Measurements from ENCODE around the gene KCNIP1. TPM values are rescaled to one million over a fixed set of nuclear protein-coding genes. Genes with fewer than 3 reads are reported as not detected.

The KCNIP1 gene
- total RNA-seq, 1 donor from 2014 or later: not detected

DNA sequence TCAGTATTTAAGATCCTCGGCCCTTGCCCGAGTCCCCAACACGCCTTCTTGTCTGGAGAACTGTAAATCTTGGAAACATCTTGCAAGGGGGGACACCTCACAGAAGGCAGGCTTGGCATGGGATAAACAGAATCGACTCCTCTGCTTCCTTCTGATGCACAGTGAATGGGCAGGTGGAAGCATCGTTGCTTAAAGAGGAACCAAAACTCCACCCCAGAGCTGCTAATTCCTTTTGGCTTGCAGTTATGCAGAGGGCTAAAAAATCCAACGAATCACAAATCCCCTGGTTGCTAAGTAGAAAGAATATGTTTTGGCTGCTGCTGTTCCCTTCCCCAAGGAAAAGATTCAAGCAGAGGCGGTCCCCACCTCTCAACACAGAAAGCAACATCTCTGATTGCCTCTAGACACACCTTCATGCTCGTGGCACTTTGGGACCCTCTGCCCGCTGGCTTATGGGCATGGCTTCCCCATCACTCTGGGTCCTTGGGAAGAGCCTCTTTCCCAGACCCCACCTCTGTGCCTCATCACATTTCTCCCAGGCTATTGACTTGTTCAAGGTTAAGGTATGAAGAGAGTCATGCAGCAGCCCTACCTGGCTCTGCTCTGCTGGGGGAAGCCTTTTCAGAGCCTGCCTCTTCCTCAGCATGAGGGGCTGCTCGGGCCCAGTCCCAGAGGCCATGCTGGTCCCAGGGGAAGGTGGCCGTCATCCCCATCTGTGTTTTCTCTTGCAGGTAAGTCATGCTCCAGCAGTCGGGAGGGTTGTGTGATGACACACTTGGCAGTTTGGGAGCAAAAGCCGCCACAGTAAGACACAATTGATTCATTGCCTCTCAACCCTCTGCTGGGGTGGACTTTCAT lies 137.1 kb downstream of the KCNIP1 start:
- peak; percentile 65 for DNase-seq (ENCODE audit: low spot score)

DNA sequence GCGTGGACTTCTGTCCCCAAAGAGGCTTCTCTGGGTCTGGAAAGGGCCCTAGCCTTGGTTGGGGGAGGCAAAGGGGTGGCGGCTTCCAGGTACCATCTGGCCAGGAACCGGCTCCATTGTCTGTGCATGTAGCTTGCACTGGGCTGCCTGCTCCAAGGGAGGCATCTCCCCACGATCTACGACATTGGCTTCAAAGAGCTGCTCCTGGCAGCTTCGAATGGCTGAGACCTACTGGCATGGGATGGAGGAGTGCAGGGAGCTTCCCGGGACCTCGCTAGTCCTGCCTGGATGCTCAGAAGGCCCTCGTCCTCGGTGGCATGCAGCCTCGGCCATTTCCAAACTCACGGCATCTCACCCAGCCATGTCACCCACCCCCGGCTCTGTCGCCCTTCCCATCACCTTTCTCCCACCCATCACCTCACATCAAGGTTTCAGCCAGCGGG lies 137.8 kb downstream of the KCNIP1 start:
- DNase-seq (ENCODE audit: low spot score): peak; percentile 81

- DNase-seq (ENCODE audit: low spot score): peak; percentile 84
Measured at GRCh38 chr5:170642066-170642735, 138.4 kb downstream of the KCNIP1 start.

GRCh38 chr5:170642776-170643436 lies 139.1 kb downstream of the KCNIP1 start:
- DNase-seq (ENCODE audit: low spot score): no peak

- peak; percentile 78 for DNase-seq (ENCODE audit: low spot score)
Measured at GRCh38 chr5:170643591-170643990, 139.8 kb downstream of the KCNIP1 start.

DNA sequence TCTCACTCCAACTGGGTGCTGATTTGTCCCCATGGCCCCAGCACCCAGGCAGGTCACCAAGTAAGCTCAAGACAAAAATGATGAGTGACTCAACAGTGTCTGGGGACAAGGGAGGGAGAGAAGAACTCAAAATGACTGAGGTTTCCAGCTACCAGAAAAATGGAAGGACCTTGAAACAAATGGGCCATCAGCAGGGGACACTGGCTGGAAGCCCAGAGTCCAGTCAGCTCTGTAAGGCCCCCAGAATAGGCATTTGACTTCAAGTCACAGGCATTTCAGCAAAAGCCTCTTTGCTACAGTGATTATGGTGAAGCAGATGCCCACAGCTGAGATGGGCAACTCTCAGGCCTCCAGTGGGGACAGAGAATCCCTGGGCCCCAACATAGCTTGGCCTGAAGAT lies 140.7 kb downstream of the KCNIP1 start:
- peak; percentile 24 for DNase-seq (ENCODE audit: low spot score)

DNA sequence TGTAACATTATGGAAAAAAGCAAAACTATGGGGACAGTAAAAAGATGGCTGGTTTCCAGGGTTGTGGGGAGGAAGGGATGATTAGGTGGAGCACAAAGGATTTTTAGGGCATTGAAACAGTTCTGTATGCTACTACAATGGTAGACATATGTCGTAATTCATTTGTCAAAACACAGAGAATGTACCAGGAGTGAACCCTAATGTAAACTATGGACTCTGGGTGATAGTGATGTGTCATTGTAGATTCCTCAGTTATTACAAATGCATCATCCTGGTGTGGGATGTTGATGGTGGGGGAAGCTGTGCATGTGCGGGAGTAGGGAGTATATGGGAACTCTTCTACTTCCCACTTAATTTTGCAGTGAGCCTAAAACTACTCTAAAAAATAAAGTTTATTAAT lies 144.7 kb downstream of the KCNIP1 start:
- no peak for DNase-seq (ENCODE audit: low spot score)

- peak; percentile 20 for DNase-seq (ENCODE audit: low spot score)
Measured at GRCh38 chr5:170650850-170651249, 147.0 kb downstream of the KCNIP1 start.

- DNase-seq (ENCODE audit: low spot score): peak; percentile 9
Measured at GRCh38 chr5:170651604-170652277, 147.9 kb downstream of the KCNIP1 start.

- DNase-seq (ENCODE audit: low spot score): no peak
Measured at GRCh38 chr5:170655476-170655875, 151.7 kb downstream of the KCNIP1 start.

GRCh38 chr5:170655920-170656319 lies 152.1 kb downstream of the KCNIP1 start:
- DNase-seq (ENCODE audit: low spot score): no peak

DNA sequence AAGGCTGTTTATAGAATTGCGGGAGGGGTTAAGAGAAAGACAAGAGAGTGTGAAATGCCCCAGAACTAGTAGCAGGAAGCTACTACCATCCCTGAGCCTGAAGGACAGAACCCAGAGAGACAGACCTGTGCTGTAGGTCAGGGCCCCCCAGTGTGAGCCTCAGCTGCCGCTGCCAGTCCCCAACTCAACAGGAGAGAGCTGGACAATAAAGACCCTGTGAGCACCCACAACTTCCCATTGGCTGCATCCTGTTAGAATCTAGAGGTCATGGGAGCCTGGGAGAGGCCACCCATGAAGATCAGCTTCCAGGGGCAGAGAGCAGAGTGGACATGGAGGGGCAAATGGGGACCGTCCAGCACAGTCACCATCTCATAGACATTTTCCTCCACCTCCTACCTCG lies 152.5 kb downstream of the KCNIP1 start:
- DNase-seq (ENCODE audit: low spot score): no peak

GRCh38 chr5:170660531-170660930 lies 156.7 kb downstream of the KCNIP1 start:
- no peak for DNase-seq (ENCODE audit: low spot score)

DNA sequence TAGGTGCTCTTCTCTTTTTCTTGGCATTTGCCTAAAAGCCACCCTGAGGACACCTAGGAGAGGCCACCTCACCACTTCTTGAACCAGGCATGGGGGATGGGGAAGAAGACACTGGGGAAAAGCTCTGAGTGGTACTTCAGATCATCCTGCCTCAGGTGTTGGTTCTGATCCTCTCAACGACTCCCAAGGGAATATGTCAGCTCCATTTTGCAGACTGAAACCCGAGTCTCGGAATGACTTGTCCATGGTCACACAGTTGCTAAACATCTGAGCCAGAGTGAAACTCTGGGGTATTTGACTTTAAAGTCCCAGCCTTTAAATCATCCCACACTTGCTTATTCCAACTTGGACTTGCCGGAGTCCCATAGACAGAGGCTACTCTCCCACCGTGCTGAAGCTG lies 159.1 kb downstream of the KCNIP1 start:
- no peak for DNase-seq (ENCODE audit: low spot score)

- DNase-seq (ENCODE audit: low spot score): no peak
Measured at GRCh38 chr5:170678811-170679210, 175.0 kb downstream of the KCNIP1 start.

DNA sequence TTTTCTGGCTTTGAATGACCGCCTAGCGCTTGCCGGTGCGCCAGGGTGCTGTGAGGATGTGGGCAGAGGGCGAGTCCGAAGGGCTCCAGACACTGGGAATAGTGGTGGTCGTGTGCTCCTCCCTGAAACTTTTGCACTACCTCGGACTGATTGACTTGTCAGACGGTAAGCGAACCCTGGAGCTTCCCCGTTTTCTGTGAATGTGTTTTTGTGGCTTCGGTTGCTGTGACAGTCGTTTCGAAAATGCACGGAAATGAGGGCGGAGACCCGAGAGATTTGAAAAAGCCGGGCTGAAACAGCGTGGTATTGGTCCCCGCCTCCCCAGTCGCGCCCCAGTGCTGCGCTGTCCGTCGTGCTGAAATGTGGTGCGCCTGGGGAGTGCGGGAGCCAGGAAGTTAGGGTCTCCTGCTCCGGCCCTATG lies 177.2 kb downstream of the KCNIP1 start:
- DNase-seq (ENCODE audit: low spot score): no peak

- no peak for DNase-seq (ENCODE audit: low spot score)
Measured at GRCh38 chr5:170691657-170692056, 187.8 kb downstream of the KCNIP1 start.

GRCh38 chr5:170693701-170694100 lies 189.9 kb downstream of the KCNIP1 start:
- no peak for DNase-seq (ENCODE audit: low spot score)

- DNase-seq (ENCODE audit: low spot score): no peak
Measured at GRCh38 chr5:170694911-170695310, 191.1 kb downstream of the KCNIP1 start.

GRCh38 chr5:170697031-170697430 lies 193.2 kb downstream of the KCNIP1 start:
- no peak for DNase-seq (ENCODE audit: low spot score)

DNA sequence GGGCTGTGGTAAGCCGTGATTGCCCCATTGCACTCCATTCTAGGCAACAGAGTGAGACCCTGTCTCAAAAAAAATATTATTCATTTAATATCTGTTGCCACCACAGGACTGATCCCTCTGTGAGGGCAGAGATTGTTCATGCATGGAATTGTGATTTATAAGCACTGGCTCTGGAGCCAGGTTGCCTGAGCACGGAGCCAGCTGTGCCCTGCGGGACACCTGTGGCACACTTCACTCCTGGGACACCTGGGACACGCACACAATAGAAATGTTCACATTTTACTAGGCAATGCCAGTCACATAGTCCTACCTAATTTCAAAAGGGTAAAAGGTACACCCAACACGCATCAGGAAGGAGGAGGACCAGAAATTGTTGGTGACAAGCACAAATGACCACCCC lies 196.7 kb downstream of the KCNIP1 start:
- no peak for DNase-seq (ENCODE audit: low spot score)

Data from mesenteric fat pad (tissue), 1 donor.